Stimulated activated CD8-positive, alpha-beta memory T cell treated with anti-CD3 and anti-CD28 coated beads, Interleukin-15, amount 100 ng/mL, for 24 hours (primary cell): Measurements from ENCODE around the gene ERVW-1.
A peak's percentile ranks its signal among the peaks of the same experiment; 100 is the strongest.
"Not testable (repeated sequence)": the region's sequence is repeated elsewhere in the genome, so short reads cannot be mapped to it uniquely, and the experiment has no call there.

Source experiments
- DNase-seq: peaks from one replicate; pipeline ENCODE4 v3.0.0-alpha.2; 2020; ENCODE audit warnings: low read depth

Gene ERVW-1

DNA sequence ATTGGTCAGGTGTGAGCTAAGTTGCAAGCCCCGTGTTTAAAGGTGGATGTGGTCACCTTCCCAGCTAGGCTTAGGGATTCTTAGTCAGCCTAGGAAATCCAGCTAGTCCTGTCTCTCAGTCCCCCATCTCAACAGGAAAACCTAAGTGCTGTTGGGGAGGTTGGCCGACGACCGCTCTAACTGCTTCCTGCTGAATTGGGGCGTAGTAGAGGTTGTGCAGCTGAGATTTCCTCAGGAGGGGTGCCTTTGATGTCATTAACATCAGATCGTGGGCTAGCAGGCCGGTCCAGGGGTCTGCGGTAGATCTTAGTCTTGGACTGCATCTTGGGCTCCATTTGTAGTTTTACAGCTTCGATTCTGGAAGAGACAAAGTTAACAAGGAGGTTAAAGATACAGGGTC, 9.2 kb downstream of the ERVW-1 start:
- not testable (repeated sequence) for DNase-seq

GRCh38 chr7:92466682-92467081, 11.1 kb downstream of the ERVW-1 start:
- DNase-seq, result no peak

DNA sequence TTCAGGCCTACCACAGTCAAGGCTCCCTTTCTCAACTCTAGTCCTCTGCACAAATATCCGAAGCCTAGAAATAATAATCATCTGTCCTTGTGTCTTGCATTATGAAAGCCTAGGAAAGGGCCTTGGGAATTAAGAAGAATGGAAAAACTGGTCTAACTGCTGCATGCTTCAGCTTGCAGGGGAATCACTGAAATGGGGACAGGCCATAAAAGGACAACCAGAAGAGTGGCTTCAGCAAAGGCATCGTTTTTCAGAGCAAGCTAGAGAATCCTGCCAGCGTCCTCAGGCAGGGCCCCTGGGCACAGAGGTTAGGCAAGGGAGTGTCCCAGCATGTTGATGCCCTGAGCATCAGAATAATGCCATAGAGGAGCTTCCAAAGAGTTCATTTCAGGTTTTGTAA, 13.2 kb downstream of the ERVW-1 start:
- no peak for DNase-seq

DNA sequence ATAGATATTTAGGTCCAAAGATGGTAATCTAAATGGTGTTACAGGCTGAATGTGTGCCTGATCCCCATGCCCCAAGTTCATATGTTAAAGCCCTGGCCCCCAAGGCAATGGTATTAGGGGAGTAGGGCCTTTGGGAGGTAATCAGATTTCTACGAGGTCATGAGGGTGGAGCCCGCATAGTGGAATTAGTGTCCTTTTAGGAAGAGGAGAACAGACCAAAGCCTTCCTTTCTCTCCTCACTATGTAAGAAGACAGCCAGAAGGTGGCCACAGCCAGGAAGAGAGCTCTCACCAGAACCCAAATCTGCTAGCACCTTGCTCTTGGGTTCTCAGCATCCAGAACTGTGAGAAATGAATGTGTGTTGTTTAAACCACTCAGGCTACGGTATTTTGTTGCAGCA, 15.2 kb downstream of the ERVW-1 start:
- no peak for DNase-seq

GRCh38 chr7:92461027-92462003, 16.4 kb downstream of the ERVW-1 start:
- DNase-seq, result no peak

- DNase-seq, result no peak
Observed at GRCh38 chr7:92460510-92460909, 17.2 kb downstream of the ERVW-1 start.

- DNase-seq, result no peak
Observed at GRCh38 chr7:92460109-92460508, 17.6 kb downstream of the ERVW-1 start.

- DNase-seq, result no peak
Observed at GRCh38 chr7:92456236-92456635, 21.5 kb downstream of the ERVW-1 start.

- DNase-seq, result no peak
Observed at GRCh38 chr7:92451645-92452044, 26.1 kb downstream of the ERVW-1 start.

GRCh38 chr7:92448205-92448747, 29.5 kb downstream of the ERVW-1 start:
- DNase-seq, result peak; percentile 2

- peak; percentile 49 for DNase-seq
Observed at GRCh38 chr7:92447345-92448204, 30.2 kb downstream of the ERVW-1 start, which contains the start of gene GATAD1. TSS of gene GATAD1 (plus strand) at chr7:92447482. CDS start at chr7:92447730, 248 bp downstream.

- no peak for DNase-seq
Observed at GRCh38 chr7:92446869-92447344, 30.8 kb downstream of the ERVW-1 start.

GRCh38 chr7:92442720-92443119, 35.0 kb downstream of the ERVW-1 start:
- DNase-seq, result not testable (repeated sequence)

- no peak for DNase-seq
Observed at GRCh38 chr7:92437956-92438491, 39.7 kb downstream of the ERVW-1 start.

DNA sequence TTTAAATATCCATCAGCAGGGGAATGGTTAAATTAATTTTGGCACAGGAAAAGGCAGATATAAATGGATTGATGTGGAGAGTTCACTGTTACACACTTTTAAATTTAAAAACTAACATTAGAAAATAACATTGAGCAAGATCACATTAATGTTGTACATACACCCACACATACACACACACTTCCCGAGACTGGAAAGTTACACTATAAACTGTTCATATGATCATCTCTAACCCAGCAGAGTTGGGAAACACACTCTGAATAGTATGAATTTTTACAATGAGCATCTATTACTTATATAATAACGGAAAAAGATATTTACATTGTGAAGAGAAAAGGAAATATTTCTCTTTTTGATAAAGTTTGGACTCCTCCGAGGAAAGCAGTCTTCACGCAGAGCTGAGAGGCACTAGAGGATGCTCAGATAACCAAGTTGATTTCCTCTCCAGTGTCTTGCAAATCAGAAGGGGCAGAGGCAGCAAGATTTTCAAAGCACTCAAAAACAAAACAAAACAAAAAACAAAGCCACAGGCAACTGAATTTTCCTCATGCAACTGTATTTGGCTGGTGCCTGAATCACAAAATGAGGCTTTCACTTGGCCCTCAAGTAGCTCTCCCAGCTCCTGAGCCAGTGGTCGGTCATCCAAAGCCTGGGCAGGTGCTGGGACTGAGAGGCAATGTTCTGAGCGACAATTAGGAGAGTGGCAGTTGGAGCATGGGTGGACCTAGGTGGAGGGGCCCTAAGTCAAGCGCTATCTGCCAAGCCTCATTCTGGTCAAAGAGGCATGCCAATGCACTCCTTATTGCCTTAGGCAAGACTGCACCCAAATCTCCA, 40.9 kb downstream of the ERVW-1 start:
- DNase-seq, result no peak

GRCh38 chr7:92435542-92435941, 42.2 kb downstream of the ERVW-1 start:
- no peak for DNase-seq

DNA sequence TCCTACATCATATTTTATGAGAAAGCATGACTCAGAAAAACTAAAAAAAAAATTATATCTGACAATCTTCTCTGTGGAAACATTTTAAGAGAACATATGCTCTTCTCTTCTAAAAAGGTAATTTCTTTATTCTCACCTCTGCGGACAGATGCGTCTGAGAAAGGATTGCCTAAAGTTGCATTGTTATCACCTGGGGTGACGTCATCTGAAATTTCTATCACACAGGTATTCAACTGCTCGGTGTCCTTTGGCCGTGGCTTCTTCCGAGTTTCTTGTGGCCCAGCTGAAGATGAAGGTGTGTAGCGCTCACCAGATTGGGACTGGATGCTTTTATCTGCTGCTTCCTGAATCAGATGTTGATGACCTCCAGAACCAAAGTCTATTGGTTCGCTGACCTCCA, 44.7 kb downstream of the ERVW-1 start:
- DNase-seq, result no peak

GRCh38 chr7:92432299-92432946, 45.3 kb downstream of the ERVW-1 start:
- DNase-seq, result no peak

GRCh38 chr7:92427193-92427592, 50.6 kb downstream of the ERVW-1 start:
- no peak for DNase-seq

DNA sequence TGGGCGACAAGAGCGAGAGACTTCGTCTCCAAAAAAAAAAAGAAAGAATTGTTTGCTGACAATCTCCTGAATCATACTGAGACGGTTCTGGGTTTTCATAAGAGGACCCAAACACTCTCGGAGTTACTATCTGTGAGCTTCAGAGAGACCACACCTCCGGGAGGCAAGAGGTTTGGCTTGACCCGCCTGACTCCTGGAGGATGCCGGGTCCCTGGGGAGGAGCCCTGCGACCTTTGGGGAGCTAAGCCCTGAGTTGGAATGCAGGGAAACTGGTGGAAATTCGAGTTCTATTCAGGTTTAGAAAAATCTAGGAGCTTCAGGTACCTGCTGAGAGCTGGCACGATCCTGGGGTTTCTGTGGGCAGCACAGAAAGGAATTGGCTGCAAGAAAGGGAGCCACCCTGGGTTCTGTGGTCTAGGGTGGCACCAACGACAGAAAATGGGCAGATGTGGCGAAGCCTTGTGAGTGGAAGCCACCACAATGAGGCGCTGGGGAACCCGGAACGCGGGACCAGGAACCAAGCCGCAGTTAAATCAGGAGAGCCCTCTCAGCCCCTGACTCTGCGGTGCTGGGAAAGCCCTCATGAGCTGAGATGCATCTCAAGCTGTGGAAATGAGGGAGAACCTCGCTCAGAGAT, 52.3 kb downstream of the ERVW-1 start:
- DNase-seq, result no peak
